ENCODE results near the gene KIAA0586. TPM values are rescaled to one million over a fixed set of nuclear protein-coding genes. Genes with fewer than 3 reads are reported as not detected.
"Not testable (repeated sequence)": the region's sequence is repeated elsewhere in the genome, so short reads cannot be mapped to it uniquely, and the experiment has no call there.

KIAA0586 gene
- total RNA-seq, 2 experiments from 2014 or later, result 32.0 to 38.4 TPM

- peaks cover 20% of the 10 kb centered on the region for H3K36me3 Mint-ChIP-seq (ENCODE audit: low read depth)
- DNase-seq (no peak), ATAC-seq (no peak)
- H3K27ac Mint-ChIP-seq, result no peak overlapping the region
- no peaks in the 10 kb centered on the region for H3K4me1 Mint-ChIP-seq
- CTCF ChIA-PET, result no interaction called here
- no peaks in the 10 kb centered on the region for H3K27me3 Mint-ChIP-seq
- no peak overlapping the region for H3K4me3 Mint-ChIP-seq
- intact Hi-C loops (cut with DNase I, micrococcal nuclease), result no loop called here
- POLR2A ChIA-PET, result no interaction called here
- H3K9me3 Mint-ChIP-seq (ENCODE audit: low read depth), result no peaks in the 10 kb centered on the region
These were observed 37.1 kb downstream of the KIAA0586 start for GRCh38 chr14:58464652-58465051.

GRCh38 chr14:58465421-58465820 is 37.9 kb downstream of the KIAA0586 start:
- ATAC-seq, result no peak
- intact Hi-C loops (cut with DNase I, micrococcal nuclease), result no loop called here
- DNase-seq, result no peak
- no peaks in the 10 kb centered on the region for H3K4me1 Mint-ChIP-seq
- no peak overlapping the region for H3K27ac Mint-ChIP-seq
- H3K27me3 Mint-ChIP-seq, result no peaks in the 10 kb centered on the region
- ChIA-PET CTCF (no interaction called here), POLR2A (no interaction called here)
- peaks cover 20% of the 10 kb centered on the region for H3K36me3 Mint-ChIP-seq (ENCODE audit: low read depth)
- H3K4me3 Mint-ChIP-seq, result no peak overlapping the region
- no peaks in the 10 kb centered on the region for H3K9me3 Mint-ChIP-seq (ENCODE audit: low read depth)

- no peak for ATAC-seq
- POLR2A ChIA-PET, result no interaction called here
- peaks cover 16% of the 10 kb centered on the region for H3K36me3 Mint-ChIP-seq (ENCODE audit: low read depth)
- no peak overlapping the region for H3K27ac Mint-ChIP-seq
- no peak overlapping the region for H3K4me3 Mint-ChIP-seq
- no peaks in the 10 kb centered on the region for H3K27me3 Mint-ChIP-seq
- intact Hi-C loops (cut with DNase I, micrococcal nuclease), result no loop called here
- H3K9me3 Mint-ChIP-seq (ENCODE audit: low read depth), result no peaks in the 10 kb centered on the region
- no peak for DNase-seq
- CTCF ChIA-PET, result interaction anchor here (1.0 kb wide), 1 partner anchor 169 kb away, joined by 3 read pairs; no protein-coding TSS in a partner anchor
- no peaks in the 10 kb centered on the region for H3K4me1 Mint-ChIP-seq
These were observed 38.9 kb downstream of the KIAA0586 start for GRCh38 chr14:58466459-58466858.

- ChIA-PET POLR2A (no interaction called here), CTCF (interaction anchor here (0.7 kb wide), 1 partner anchor 588 kb away, joined by 3 read pairs; no protein-coding TSS in a partner anchor)
- Mint-ChIP-seq H3K27me3 (no peaks in the 10 kb centered on the region), H3K9me3 (ENCODE audit: low read depth) (no peaks in the 10 kb centered on the region), H3K27ac (no peak overlapping the region), H3K4me3 (no peak overlapping the region), H3K36me3 (ENCODE audit: low read depth) (peaks cover 17% of the 10 kb centered on the region), H3K4me1 (no peaks in the 10 kb centered on the region)
- intact Hi-C loops (cut with DNase I, micrococcal nuclease), result no loop called here
- no peak for DNase-seq
- no peak for ATAC-seq
These were observed 40.1 kb downstream of the KIAA0586 start for GRCh38 chr14:58467575-58467974.

GRCh38 chr14:58469309-58469708 is 41.8 kb downstream of the KIAA0586 start:
- no peak for DNase-seq
- ChIA-PET CTCF (no interaction called here), POLR2A (no interaction called here)
- Mint-ChIP-seq H3K4me1 (no peaks in the 10 kb centered on the region), H3K9me3 (ENCODE audit: low read depth) (no peaks in the 10 kb centered on the region), H3K36me3 (ENCODE audit: low read depth) (peaks cover 12% of the 10 kb centered on the region), H3K27ac (no peak overlapping the region), H3K4me3 (no peak overlapping the region), H3K27me3 (no peaks in the 10 kb centered on the region)
- intact Hi-C loops (cut with DNase I, micrococcal nuclease), result no loop called here
- no peak for ATAC-seq

GRCh38 chr14:58476320-58476719 is 48.8 kb downstream of the KIAA0586 start:
- no peaks in the 10 kb centered on the region for H3K27me3 Mint-ChIP-seq
- H3K36me3 Mint-ChIP-seq (ENCODE audit: low read depth), result peaks cover 34% of the 10 kb centered on the region
- DNase-seq (no peak), ATAC-seq (no peak)
- H3K4me3 Mint-ChIP-seq, result no peak overlapping the region
- ChIA-PET POLR2A (no interaction called here), CTCF (interaction anchor here (1.3 to 1.7 kb wide), 2 partner anchors 12 to 25 kb away, joined by 4 read pairs; no protein-coding TSS in a partner anchor)
- intact Hi-C loops (cut with DNase I, micrococcal nuclease), result no loop called here
- no peaks in the 10 kb centered on the region for H3K4me1 Mint-ChIP-seq
- H3K9me3 Mint-ChIP-seq (ENCODE audit: low read depth), result no peaks in the 10 kb centered on the region
- H3K27ac Mint-ChIP-seq, result no peak overlapping the region

- H3K36me3 Mint-ChIP-seq (ENCODE audit: low read depth), result peaks cover 32% of the 10 kb centered on the region
- DNase-seq (no peak), ATAC-seq (no peak)
- H3K27ac Mint-ChIP-seq, result no peak overlapping the region
- H3K4me3 Mint-ChIP-seq, result no peak overlapping the region
- CTCF ChIA-PET, result interaction anchor here (1.7 kb wide), 1 partner anchor 11 kb away, joined by 4 read pairs; no protein-coding TSS in a partner anchor
- POLR2A ChIA-PET, result no interaction called here
- no peaks in the 10 kb centered on the region for H3K4me1 Mint-ChIP-seq
- no peaks in the 10 kb centered on the region for H3K9me3 Mint-ChIP-seq (ENCODE audit: low read depth)
- no peaks in the 10 kb centered on the region for H3K27me3 Mint-ChIP-seq
- intact Hi-C loops (cut with DNase I, micrococcal nuclease), result no loop called here
These were observed 50.1 kb downstream of the KIAA0586 start for GRCh38 chr14:58477653-58478052.

- intact Hi-C loops (cut with DNase I, micrococcal nuclease); ATAC-seq; H3K4me3 Mint-ChIP-seq; H3K4me1 Mint-ChIP-seq; H3K27me3 Mint-ChIP-seq; CTCF ChIA-PET; POLR2A ChIA-PET; H3K27ac Mint-ChIP-seq; H3K9me3 Mint-ChIP-seq (ENCODE audit: low read depth); DNase-seq: not testable (repeated sequence)
- H3K36me3 Mint-ChIP-seq (ENCODE audit: low read depth), result peaks cover 33% of the 10 kb centered on the region
These were observed 50.8 kb downstream of the KIAA0586 start for GRCh38 chr14:58478329-58478728.

- ATAC-seq, result no peak
- Mint-ChIP-seq H3K27ac (no peak overlapping the region), H3K4me1 (no peaks in the 10 kb centered on the region), H3K27me3 (no peaks in the 10 kb centered on the region), H3K36me3 (ENCODE audit: low read depth) (peaks cover 26% of the 10 kb centered on the region), H3K4me3 (no peak overlapping the region), H3K9me3 (ENCODE audit: low read depth) (no peaks in the 10 kb centered on the region)
- ChIA-PET CTCF (no interaction called here), POLR2A (no interaction called here)
- intact Hi-C loops (cut with DNase I, micrococcal nuclease), result no loop called here
- DNase-seq, result no peak
These were observed 52.5 kb downstream of the KIAA0586 start for GRCh38 chr14:58479975-58480374.

- no peak for ATAC-seq
- intact Hi-C loops (cut with DNase I, micrococcal nuclease), result no loop called here
- H3K4me3 Mint-ChIP-seq, result no peak overlapping the region
- H3K36me3 Mint-ChIP-seq (ENCODE audit: low read depth), result peaks cover 30% of the 10 kb centered on the region
- ChIA-PET POLR2A (interaction anchor here (0.6 kb wide), 1 partner anchor 1658 kb away, joined by 4 read pairs; no protein-coding TSS in a partner anchor), CTCF (interaction anchor here (0.6 to 1.7 kb wide), 2 partner anchors 17 to 28 kb away, joined by 3 to 5 read pairs; no protein-coding TSS in a partner anchor)
- H3K27me3 Mint-ChIP-seq, result no peaks in the 10 kb centered on the region
- DNase-seq, result no peak
- H3K4me1 Mint-ChIP-seq, result peaks cover 5% of the 10 kb centered on the region
- no peak overlapping the region for H3K27ac Mint-ChIP-seq
- no peaks in the 10 kb centered on the region for H3K9me3 Mint-ChIP-seq (ENCODE audit: low read depth)
These were observed 56.7 kb downstream of the KIAA0586 start for GRCh38 chr14:58484176-58484575.

GRCh38 chr14:58488550-58488949 is 61.0 kb downstream of the KIAA0586 start:
- DNase-seq (peak; percentile 44), ATAC-seq (peak; percentile 73)
- intact Hi-C loops (cut with DNase I, micrococcal nuclease), result no loop called here
- POLR2A ChIA-PET, result no interaction called here
- H3K4me3 Mint-ChIP-seq, result no peak overlapping the region
- H3K36me3 Mint-ChIP-seq (ENCODE audit: low read depth), result peaks cover 18% of the 10 kb centered on the region
- CTCF ChIA-PET, result interaction anchor here (1.0 to 1.2 kb wide), 2 partner anchors 12 to 13 kb away, joined by 4 to 5 read pairs; no protein-coding TSS in a partner anchor
- peak overlapping the region; percentile 60 for H3K27ac Mint-ChIP-seq
- peaks cover 5% of the 10 kb centered on the region for H3K4me1 Mint-ChIP-seq
- no peaks in the 10 kb centered on the region for H3K27me3 Mint-ChIP-seq
- H3K9me3 Mint-ChIP-seq (ENCODE audit: low read depth), result no peaks in the 10 kb centered on the region

GRCh38 chr14:58491593-58491992 is 64.1 kb downstream of the KIAA0586 start:
- Mint-ChIP-seq H3K9me3 (ENCODE audit: low read depth) (no peaks in the 10 kb centered on the region), H3K36me3 (ENCODE audit: low read depth) (peaks cover 9% of the 10 kb centered on the region), H3K4me3 (no peak overlapping the region), H3K27me3 (no peaks in the 10 kb centered on the region), H3K4me1 (peaks cover 5% of the 10 kb centered on the region), H3K27ac (no peak overlapping the region)
- intact Hi-C loops (cut with DNase I, micrococcal nuclease), result no loop called here
- ChIA-PET CTCF (interaction anchor here (1.4 to 2.0 kb wide), 2 partner anchors 8 to 10 kb away, joined by 4 to 8 read pairs; no protein-coding TSS in a partner anchor), POLR2A (no interaction called here)
- DNase-seq (no peak), ATAC-seq (no peak)

Measured in activated CD4-positive, alpha-beta T cell treated with anti-CD3 and anti-CD28 coated beads for 36 hours (primary cell).